Chondrocyte (in vitro differentiated cells): ENCODE measurements around the gene AP1AR. TPM values are rescaled to one million over a fixed set of nuclear protein-coding genes. Genes with fewer than 3 reads are reported as not detected.
"Not testable (repeated sequence)": the region's sequence is repeated elsewhere in the genome, so short reads cannot be mapped to it uniquely, and the experiment has no call there.

Source experiments
- DNase-seq: peaks from one replicate; pipeline ENCODE4 v3.0.0; 2021; ENCODE audit warnings: mixed read lengths, low spot score
- H3K27ac Mint-ChIP-seq: one replicate; pipeline ENCODE4 v1.8.0; 2021; ENCODE audit warnings: mild to moderate bottlenecking, moderate library complexity, mixed read lengths; ENCODE audit not compliant: unreplicated experiment
- H3K27me3 Mint-ChIP-seq: 2 replicates; pipeline ENCODE4 v1.8.0; 2021; ENCODE audit warnings: low read depth, mixed read lengths
- H3K36me3 Mint-ChIP-seq: 2 replicates; pipeline ENCODE4 v1.8.0; 2021; ENCODE audit warnings: low read depth, mixed read lengths
- H3K4me1 Mint-ChIP-seq: 2 replicates; pipeline ENCODE4 v1.8.0; 2021; ENCODE audit warnings: low read depth, mild to moderate bottlenecking, mixed read lengths
- H3K4me3 Mint-ChIP-seq: one replicate; pipeline ENCODE4 v1.8.0; 2021; ENCODE audit warnings: mild to moderate bottlenecking, moderate library complexity, mixed read lengths; ENCODE audit not compliant: unreplicated experiment
- H3K9me3 Mint-ChIP-seq: 2 replicates; pipeline ENCODE4 v1.8.0; 2021; ENCODE audit warnings: low read depth, mixed read lengths
- CTCF ChIP-seq: fragments of 200-600 bp; sonication (generic); IDR thresholded peaks from 2 replicates; pipeline ENCODE4 v1.5.0; 2021; ENCODE audit warnings: antibody characterized with exemption, mild to moderate bottlenecking, moderate library complexity
- total RNA-seq: library from RNA; stranded (reverse); gene quantifications from 3 replicates; pipeline ENCODE4 v1.2.1, GENCODE V29; 2021

The AP1AR gene
- total RNA-seq, 1 donor from 2014 or later, result 15.0 TPM

- TF ChIP-seq CTCF, result no peak
- Mint-ChIP-seq H3K4me3 (no peak overlapping the region), H3K27ac (no peak overlapping the region), H3K9me3 (no peaks in the 10 kb centered on the region), H3K27me3 (peaks cover 12% of the 10 kb centered on the region), H3K4me1 (no peaks in the 10 kb centered on the region), H3K36me3 (no peaks in the 10 kb centered on the region)
- DNase-seq, result no peak
These were observed 29.6 kb upstream of the AP1AR start for GRCh38 chr4:112201915-112202505.

- Mint-ChIP-seq H3K4me3 (no peak overlapping the region), H3K27ac (no peak overlapping the region), H3K27me3 (peaks cover 12% of the 10 kb centered on the region), H3K36me3 (no peaks in the 10 kb centered on the region), H3K4me1 (no peaks in the 10 kb centered on the region), H3K9me3 (no peaks in the 10 kb centered on the region)
- no peak for TF ChIP-seq CTCF
- no peak for DNase-seq
These were observed 28.0 kb upstream of the AP1AR start for GRCh38 chr4:112203593-112203992.

GRCh38 chr4:112206431-112206830 is 25.2 kb upstream of the AP1AR start:
- H3K27ac Mint-ChIP-seq, result no peak overlapping the region
- DNase-seq, result no peak
- H3K36me3 Mint-ChIP-seq, result no peaks in the 10 kb centered on the region
- H3K27me3 Mint-ChIP-seq, result peaks cover 13% of the 10 kb centered on the region
- TF ChIP-seq CTCF, result no peak
- no peaks in the 10 kb centered on the region for H3K9me3 Mint-ChIP-seq
- H3K4me1 Mint-ChIP-seq, result no peaks in the 10 kb centered on the region
- no peak overlapping the region for H3K4me3 Mint-ChIP-seq

GRCh38 chr4:112208137-112209095 is 23.2 kb upstream of the AP1AR start:
- H3K36me3 Mint-ChIP-seq, H3K27me3 Mint-ChIP-seq, H3K4me3 Mint-ChIP-seq, H3K4me1 Mint-ChIP-seq, DNase-seq, H3K9me3 Mint-ChIP-seq, H3K27ac Mint-ChIP-seq: not testable (repeated sequence)

GRCh38 chr4:112210777-112211176 is 20.8 kb upstream of the AP1AR start:
- Mint-ChIP-seq H3K36me3 (no peaks in the 10 kb centered on the region), H3K4me1 (no peaks in the 10 kb centered on the region), H3K27ac (no peak overlapping the region), H3K27me3 (peaks cover 8% of the 10 kb centered on the region), H3K9me3 (no peaks in the 10 kb centered on the region), H3K4me3 (no peak overlapping the region)
- no peak for DNase-seq
- no peak for TF ChIP-seq CTCF
